HG03575 (cell line): ENCODE results near the gene COL6A3.

Source experiments
- ATAC-seq: cut with Tn5 transposase; IDR thresholded peaks from one replicate; pipeline ENCODE4 v1.9.1; 2021; ENCODE audit not compliant: unreplicated experiment, insufficient number of reproducible peaks, low FRiP score; ENCODE audit errors: extremely low read depth

Gene COL6A3

GRCh38 chr2:237327175-237327950 is 86.6 kb downstream of the COL6A3 start:
- ATAC-seq = no peak

DNA sequence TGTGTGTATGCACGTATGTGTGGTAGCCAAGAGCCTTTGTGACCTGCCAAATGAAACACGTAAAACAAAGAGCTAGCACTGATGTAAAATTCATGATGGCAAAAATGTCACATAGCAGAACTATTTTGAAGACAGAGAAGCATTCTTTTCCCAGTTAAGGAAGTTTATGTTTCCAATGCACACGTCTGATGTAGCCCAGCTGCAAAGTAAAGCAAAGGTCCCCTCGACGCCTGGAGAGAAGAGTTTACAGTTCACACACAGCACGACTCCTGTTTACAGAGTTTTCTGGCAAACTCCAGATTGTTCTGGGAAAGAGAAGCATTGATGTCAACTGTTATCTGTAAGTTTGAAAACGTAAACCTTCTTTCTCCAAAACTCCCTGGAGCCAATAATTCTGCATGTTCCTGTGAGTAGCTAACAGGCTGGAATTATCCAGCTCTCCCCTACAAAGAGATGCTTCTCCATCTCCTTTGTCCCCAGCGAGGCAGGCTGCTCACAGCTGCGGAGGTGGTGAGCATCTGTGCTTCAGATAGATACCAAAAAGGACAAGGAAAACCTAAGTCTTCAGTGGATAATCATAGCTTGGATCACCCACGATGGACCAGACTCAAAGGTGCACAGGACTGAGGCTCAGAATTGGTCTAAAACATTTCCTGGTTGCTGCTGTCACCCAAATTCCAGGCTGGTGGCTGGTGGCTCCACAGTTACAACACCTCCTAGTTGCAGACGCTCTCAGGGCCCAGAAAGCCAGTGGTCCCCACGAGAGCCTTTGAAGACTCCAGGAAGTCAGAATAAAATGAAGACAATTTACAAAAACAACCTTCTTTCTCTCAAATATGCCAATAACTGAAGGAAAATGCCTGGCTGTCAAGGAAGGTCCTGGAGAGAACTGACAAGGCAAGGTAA is 87.4 kb downstream of the COL6A3 start:
- ATAC-seq = no peak

- no peak for ATAC-seq
These were observed 89.1 kb downstream of the COL6A3 start for GRCh38 chr2:237324837-237325236.

DNA sequence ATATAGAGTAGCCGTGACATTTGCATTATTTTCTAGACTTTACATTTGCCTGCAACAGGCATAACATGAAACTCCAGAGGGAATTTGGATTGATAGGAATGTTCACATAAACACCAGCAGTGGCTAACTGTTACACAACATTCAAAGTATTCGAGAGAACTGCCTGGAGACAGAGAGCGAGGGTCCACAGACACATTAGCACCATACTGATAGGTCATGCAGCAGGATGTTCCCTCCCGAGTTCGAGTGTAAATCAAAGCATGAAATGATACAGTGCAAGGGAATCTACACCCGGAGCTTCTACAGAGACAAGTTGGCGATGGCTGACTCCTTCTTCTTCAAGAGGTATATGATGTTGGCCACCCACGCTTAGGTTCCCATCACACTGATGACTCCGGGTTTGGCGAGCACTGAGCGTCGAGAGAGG is 89.5 kb downstream of the COL6A3 start:
- ATAC-seq = no peak

DNA sequence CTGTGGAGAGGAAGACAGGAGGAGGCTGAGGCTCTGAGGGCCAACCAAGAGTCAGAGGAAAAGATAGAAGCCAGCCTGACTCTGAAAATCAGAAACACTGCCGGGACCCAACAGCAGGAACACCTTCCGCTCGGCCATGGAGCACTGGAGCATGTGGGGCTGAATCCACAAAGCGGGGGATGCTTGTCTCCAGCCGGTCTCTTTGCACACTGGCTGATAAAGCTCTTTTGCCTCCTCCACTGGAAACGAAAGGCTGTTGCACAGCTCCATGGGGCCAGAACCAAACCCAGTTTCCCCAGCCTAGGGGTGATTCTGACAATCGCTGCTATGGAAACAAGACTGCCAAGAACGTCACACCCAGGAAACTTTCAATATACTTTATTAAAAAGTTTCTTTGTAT is 90.3 kb downstream of the COL6A3 start:
- ATAC-seq = no peak

- no peak for ATAC-seq
These were observed 91.4 kb downstream of the COL6A3 start for GRCh38 chr2:237322564-237322963.

DNA sequence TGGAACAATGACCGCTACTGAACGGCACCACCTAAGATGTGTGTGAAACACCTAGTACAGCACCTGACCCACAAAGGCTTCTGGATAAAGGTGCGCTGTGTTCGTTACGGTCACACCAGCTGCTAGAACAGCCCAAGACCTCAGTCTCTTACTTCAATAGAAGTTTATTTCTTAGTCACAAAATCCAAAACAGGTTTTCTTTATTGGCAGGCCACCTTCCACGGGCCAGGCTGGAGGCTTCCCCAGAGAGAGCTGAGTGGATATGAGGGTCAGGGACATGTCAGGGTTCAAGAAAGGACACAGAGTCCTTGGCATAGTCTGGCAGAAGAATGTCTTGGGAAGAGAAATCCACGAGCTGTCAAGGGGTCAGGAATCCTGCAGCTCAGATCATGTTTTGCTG is 92.2 kb downstream of the COL6A3 start:
- ATAC-seq = no peak

- no peak for ATAC-seq
These were observed 93.0 kb downstream of the COL6A3 start for GRCh38 chr2:237320801-237321560.

GRCh38 chr2:237319887-237320286 is 94.1 kb downstream of the COL6A3 start:
- no peak for ATAC-seq

GRCh38 chr2:237319086-237319820 is 94.7 kb downstream of the COL6A3 start:
- no peak for ATAC-seq

DNA sequence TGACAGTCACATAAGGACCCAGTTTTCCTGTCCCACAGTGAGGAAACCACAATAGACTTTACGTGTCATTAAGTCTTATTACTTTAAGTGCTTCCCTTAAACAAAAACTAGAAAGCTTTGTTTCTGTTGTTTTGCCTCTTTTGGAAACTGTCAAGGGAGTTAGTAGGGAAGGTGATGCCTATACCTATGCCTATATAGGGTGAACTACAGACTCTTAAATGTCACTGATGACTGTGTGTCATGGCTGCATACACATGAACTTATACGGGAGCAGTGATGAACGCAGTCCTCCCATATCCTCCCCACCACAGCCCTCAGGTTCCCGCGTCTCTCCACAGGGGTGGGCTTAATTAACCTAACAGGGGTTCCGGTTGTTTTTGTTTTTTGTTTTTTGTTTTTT is 97.6 kb downstream of the COL6A3 start:
- ATAC-seq = no peak

DNA sequence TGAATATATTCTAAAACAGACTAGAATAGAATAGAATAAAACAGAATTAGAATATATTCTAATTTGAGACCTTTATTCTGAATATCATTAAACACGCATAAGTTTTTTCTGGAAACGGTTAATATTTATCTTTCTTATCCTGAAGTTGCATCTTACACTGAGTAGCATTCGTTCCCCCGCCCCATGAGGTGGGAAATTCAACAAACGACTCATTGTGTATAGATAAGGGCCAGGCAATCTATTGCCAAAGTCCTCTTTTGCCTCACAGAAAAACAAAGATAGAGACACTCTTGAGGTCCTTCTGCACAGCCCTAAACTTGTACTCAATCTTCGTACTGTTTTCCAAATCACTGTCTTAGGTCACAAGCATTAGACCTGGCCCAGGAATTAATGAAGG is 98.1 kb downstream of the COL6A3 start:
- no peak for ATAC-seq

GRCh38 chr2:237315170-237315828 is 98.7 kb downstream of the COL6A3 start:
- no peak for ATAC-seq

GRCh38 chr2:237314681-237315080 is 99.3 kb downstream of the COL6A3 start:
- ATAC-seq = no peak

- ATAC-seq = no peak
These were observed 99.8 kb downstream of the COL6A3 start for GRCh38 chr2:237314198-237314597.

GRCh38 chr2:237312021-237312755 is 101.8 kb downstream of the COL6A3 start:
- no peak for ATAC-seq

- ATAC-seq = no peak
These were observed 103.3 kb downstream of the COL6A3 start for GRCh38 chr2:237310515-237311114.
